H9 (cell line): Measurements from ENCODE around the gene GPR15LG. TPM values are rescaled to one million over a fixed set of nuclear protein-coding genes. Genes with fewer than 3 reads are reported as not detected.

Source experiments
- DNase-seq: peaks from one replicate; pipeline ENCODE4 v3.0.0-alpha.2; 2017
- H2AFZ ChIP-seq: one replicate; pipeline ENCODE4 v1.6.1; 2013; ENCODE audit warnings: mild to moderate bottlenecking, low read length, control low read depth, moderate library complexity
- H2AK5ac ChIP-seq: 2 replicates; pipeline ENCODE4 v1.6.1; 2013; ENCODE audit warnings: low read length, control low read depth, mixed read lengths; ENCODE audit not compliant: insufficient read length
- H2BK120ac ChIP-seq: one replicate; pipeline ENCODE4 v1.6.1; 2013; ENCODE audit warnings: low read depth, mild to moderate bottlenecking, low read length, control low read depth, inconsistent platforms; ENCODE audit not compliant: poor library complexity, severe bottlenecking
- H2BK12ac ChIP-seq: 2 replicates; pipeline ENCODE4 v1.6.1; 2013; ENCODE audit warnings: low read length, control low read depth, mixed read lengths, low read depth; ENCODE audit not compliant: insufficient read length
- H2BK15ac ChIP-seq: 2 replicates; pipeline ENCODE4 v1.6.1; 2013; ENCODE audit warnings: low read depth, low read length, control low read depth
- H2BK20ac ChIP-seq: one replicate; pipeline ENCODE4 v1.6.1; 2013; ENCODE audit warnings: low read depth, mild to moderate bottlenecking, low read length, control low read depth, inconsistent platforms; ENCODE audit not compliant: poor library complexity, severe bottlenecking
- H2BK5ac ChIP-seq: 2 replicates; pipeline ENCODE4 v1.6.1; 2013; ENCODE audit warnings: low read length, control low read depth, mixed read lengths; ENCODE audit not compliant: insufficient read length
- H3K14ac ChIP-seq: 2 replicates; pipeline ENCODE4 v1.6.1; 2013; ENCODE audit warnings: low read length, control low read depth; ENCODE audit not compliant: insufficient read depth
- H3K18ac ChIP-seq: 2 replicates; pipeline ENCODE4 v1.6.1; 2013; ENCODE audit warnings: low read depth, mild to moderate bottlenecking, mixed read lengths, low read length, control low read depth; ENCODE audit not compliant: insufficient read length
- H3K23ac ChIP-seq: 2 replicates; pipeline ENCODE4 v1.6.1; 2013; ENCODE audit warnings: low read length, control low read depth, mixed read lengths, low read depth; ENCODE audit not compliant: insufficient read length
- H3K23me2 ChIP-seq: 2 replicates; pipeline ENCODE4 v1.6.1; 2013; ENCODE audit warnings: low read depth, mild to moderate bottlenecking, mixed read lengths, low read length, control low read depth; ENCODE audit not compliant: insufficient read length, poor library complexity, severe bottlenecking
- H3K27ac ChIP-seq: 2 replicates; pipeline ENCODE4 v1.5.1; 2013; ENCODE audit warnings: low read length, control low read depth, mixed read lengths, low read depth; ENCODE audit not compliant: insufficient read length
- H3K27me3 ChIP-seq: 2 replicates; pipeline ENCODE4 v1.6.1; 2013; ENCODE audit warnings: low read length, control low read depth, inconsistent platforms; ENCODE audit not compliant: insufficient read depth
- H3K4ac ChIP-seq: 2 replicates; pipeline ENCODE4 v1.6.1; 2013; ENCODE audit warnings: low read depth, mild to moderate bottlenecking, control low read depth, inconsistent platforms, low read length, moderate library complexity
- H3K4me1 ChIP-seq: 2 replicates; pipeline ENCODE4 v1.6.1; 2013; ENCODE audit warnings: low read length, control low read depth, inconsistent platforms; ENCODE audit not compliant: insufficient read depth
- H3K4me2 ChIP-seq: 2 replicates; pipeline ENCODE4 v1.6.1; 2013; ENCODE audit warnings: low read length, control low read depth, mixed read lengths; ENCODE audit not compliant: insufficient read length, insufficient read depth
- H3K56ac ChIP-seq: 2 replicates; pipeline ENCODE4 v1.6.1; 2013; ENCODE audit warnings: low read depth, mild to moderate bottlenecking, mixed read lengths, low read length, control low read depth; ENCODE audit not compliant: insufficient read length
- H3K79me1 ChIP-seq: 2 replicates; pipeline ENCODE4 v1.6.1; 2013; ENCODE audit warnings: low read depth, mild to moderate bottlenecking, moderate library complexity, low read length, control low read depth, inconsistent platforms; ENCODE audit not compliant: insufficient read depth, poor library complexity, severe bottlenecking
- H3K79me2 ChIP-seq: 2 replicates; pipeline ENCODE4 v1.6.1; 2013; ENCODE audit warnings: low read length, control low read depth, inconsistent platforms; ENCODE audit not compliant: insufficient read depth
- H3K9ac ChIP-seq: 2 replicates; pipeline ENCODE4 v1.6.1; 2013; ENCODE audit warnings: low read length, control low read depth, mixed read lengths; ENCODE audit not compliant: insufficient read length; ENCODE audit errors: extremely low read depth
- H3K9me3 ChIP-seq: one replicate; pipeline ENCODE4 v1.6.1; 2013; ENCODE audit warnings: low read depth, low read length, inconsistent platforms; ENCODE audit not compliant: control insufficient read depth
- H3T11ph ChIP-seq: one replicate; pipeline ENCODE4 v1.6.1; 2013; ENCODE audit warnings: mild to moderate bottlenecking, low read length, control low read depth, inconsistent platforms
- H4K20me1 ChIP-seq: one replicate; pipeline ENCODE4 v1.6.1; 2013; ENCODE audit not compliant: control insufficient read depth, insufficient read length, insufficient read depth
- H4K5ac ChIP-seq: 2 replicates; pipeline ENCODE4 v1.6.1; 2013; ENCODE audit warnings: low read depth, mild to moderate bottlenecking, mixed read lengths, low read length, control low read depth; ENCODE audit not compliant: insufficient read length
- H4K8ac ChIP-seq: replicated peaks from 2 replicates; pipeline ENCODE4 v1.6.1; 2013; ENCODE audit warnings: low read length, control low read depth, mixed read lengths, low read depth; ENCODE audit not compliant: insufficient read length
- H4K91ac ChIP-seq: 2 replicates; pipeline ENCODE4 v1.6.1; 2013; ENCODE audit warnings: low read depth, mild to moderate bottlenecking, moderate library complexity, mixed read lengths, low read length, control low read depth; ENCODE audit not compliant: insufficient read length
- H3K27ac Mint-ChIP-seq, 3 experiments: 2 replicates in 2 of 3; 3 replicates in 1 of 3; pipeline ENCODE4 v1.8.0; 2020 to 2021; ENCODE audit warnings: mixed read lengths in 3 of 3, mild to moderate bottlenecking in 1 of 3, moderate library complexity in 1 of 3
- H3K27me3 Mint-ChIP-seq: 2 replicates; pipeline ENCODE4 v1.8.0; 2021; ENCODE audit warnings: low read depth, mild to moderate bottlenecking, moderate library complexity, mixed read lengths
- H3K36me3 Mint-ChIP-seq, 3 experiments: 2 replicates in 2 of 3; 3 replicates in 1 of 3; pipeline ENCODE4 v1.8.0; 2020 to 2021; ENCODE audit warnings: low read depth in 3 of 3, mixed read lengths in 3 of 3; ENCODE audit not compliant: insufficient read depth in 1 of 3
- H3K4me1 Mint-ChIP-seq, 2 experiments: 2 replicates each; pipeline ENCODE4 v1.8.0; 2020; ENCODE audit warnings: mixed read lengths in 2 of 2
- H3K4me3 Mint-ChIP-seq, 2 experiments: 2 replicates in 1 of 2; 3 replicates in 1 of 2; pipeline ENCODE4 v1.8.0; 2020 to 2021; ENCODE audit warnings: mild to moderate bottlenecking in 2 of 2, mixed read lengths in 2 of 2, moderate library complexity in 1 of 2
- H3K9me3 Mint-ChIP-seq, 2 experiments: 2 replicates in 1 of 2; 3 replicates in 1 of 2; pipeline ENCODE4 v1.8.0; 2020; ENCODE audit warnings: mild to moderate bottlenecking in 2 of 2, mixed read lengths in 2 of 2, moderate library complexity in 1 of 2
- WGBS: extraction: QIAGEN DNeasy Blood & Tissue Kit; methylation state at CpG from one replicate; pipeline ENCODE4 v1.1.7; 2013; ENCODE audit warnings: missing lambda C conversion rate, low lambda C conversion rate, mixed read lengths; ENCODE audit not compliant: insufficient read length; ENCODE audit errors: extremely low coverage; 5-methylcytosine and 5-hydroxymethylcytosine counted together
- total RNA-seq: library from RNA; stranded (reverse); gene quantifications from 2 replicates; pipeline ENCODE4 v1.2.1, GENCODE V29; 2021
- TF ChIP-seq, protein P1 (sequence below): fragments of 200-600 bp; sonication (generic); conservative IDR thresholded peaks from 3 replicates; pipeline ENCODE4 v1.8.0; 2021; ENCODE audit warnings: antibody characterized with exemption, mild to moderate bottlenecking

GPR15LG gene
- total RNA-seq, 1 experiment from 2014 or later = not detected

DNA sequence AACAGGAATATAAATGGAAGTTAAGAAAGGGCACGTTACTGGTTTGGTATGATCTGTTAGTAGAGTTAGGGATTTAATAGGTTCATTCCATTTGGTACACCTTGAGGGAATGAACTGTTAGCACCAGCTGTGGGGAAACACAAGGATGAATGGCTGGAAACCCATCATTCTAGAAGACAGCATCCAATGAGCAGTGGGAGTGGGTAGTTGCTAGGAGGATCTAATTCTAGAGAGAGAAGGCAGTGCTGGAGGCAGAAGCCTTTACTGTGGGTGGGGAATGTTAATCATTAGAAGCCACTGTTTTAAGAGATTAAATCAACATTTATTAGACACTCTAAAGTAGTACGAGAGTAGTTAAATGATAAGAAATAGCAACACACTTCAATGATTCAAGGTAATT lies 15.5 kb upstream of the GPR15LG start:
- Histone ChIP-seq H2BK5ac (no peak overlapping the region), H3K27me3 (no peaks in the 10 kb centered on the region), H2AK5ac (no peak overlapping the region), H4K20me1 (no peaks in the 10 kb centered on the region), H2AFZ (no peak overlapping the region), H3K9ac (no peak overlapping the region), H2BK12ac (no peak overlapping the region), H3K27ac (no peak overlapping the region), H3K4ac (no peak overlapping the region), H3K4me2 (no peak overlapping the region), H3K79me1 (no peaks in the 10 kb centered on the region), H2BK20ac (no peak overlapping the region), H3K79me2 (no peaks in the 10 kb centered on the region), H2BK15ac (no peak overlapping the region), H2BK120ac (no peak overlapping the region), H3T11ph (no peak overlapping the region), H3K56ac (no peak overlapping the region), H3K23me2 (no peaks in the 10 kb centered on the region), H3K23ac (no peak overlapping the region), H4K5ac (no peak overlapping the region), H4K8ac (no peak overlapping the region), H3K14ac (no peak overlapping the region), H4K91ac (no peak overlapping the region), H3K4me1 (peaks cover 12% of the 10 kb centered on the region; the same call in 1 of the 2 replicates), H3K18ac (no peak overlapping the region), H3K9me3 (no peaks in the 10 kb centered on the region)
- no CpG with 5 or more reads among the region's 2 CpGs for WGBS
- H3K4me3 Mint-ChIP-seq = no peak overlapping the region
- H3K4me1 Mint-ChIP-seq = peaks cover 53 to 56% of the 10 kb centered on the region in 2 experiments
- no peaks in the 10 kb centered on the region for H3K27me3 Mint-ChIP-seq
- peaks cover 8 to 23% (median 21%) of the 10 kb centered on the region in 3 experiments; a peak in 6 of 7 replicates for H3K36me3 Mint-ChIP-seq
- TF ChIP-seq, protein P1, sequence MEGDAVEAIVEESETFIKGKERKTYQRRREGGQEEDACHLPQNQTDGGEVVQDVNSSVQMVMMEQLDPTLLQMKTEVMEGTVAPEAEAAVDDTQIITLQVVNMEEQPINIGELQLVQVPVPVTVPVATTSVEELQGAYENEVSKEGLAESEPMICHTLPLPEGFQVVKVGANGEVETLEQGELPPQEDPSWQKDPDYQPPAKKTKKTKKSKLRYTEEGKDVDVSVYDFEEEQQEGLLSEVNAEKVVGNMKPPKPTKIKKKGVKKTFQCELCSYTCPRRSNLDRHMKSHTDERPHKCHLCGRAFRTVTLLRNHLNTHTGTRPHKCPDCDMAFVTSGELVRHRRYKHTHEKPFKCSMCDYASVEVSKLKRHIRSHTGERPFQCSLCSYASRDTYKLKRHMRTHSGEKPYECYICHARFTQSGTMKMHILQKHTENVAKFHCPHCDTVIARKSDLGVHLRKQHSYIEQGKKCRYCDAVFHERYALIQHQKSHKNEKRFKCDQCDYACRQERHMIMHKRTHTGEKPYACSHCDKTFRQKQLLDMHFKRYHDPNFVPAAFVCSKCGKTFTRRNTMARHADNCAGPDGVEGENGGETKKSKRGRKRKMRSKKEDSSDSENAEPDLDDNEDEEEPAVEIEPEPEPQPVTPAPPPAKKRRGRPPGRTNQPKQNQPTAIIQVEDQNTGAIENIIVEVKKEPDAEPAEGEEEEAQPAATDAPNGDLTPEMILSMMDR = no peak
- no peaks in the 10 kb centered on the region for H3K9me3 Mint-ChIP-seq
- DNase-seq = no peak
- H3K27ac Mint-ChIP-seq = no peak overlapping the region
